H1 (cell line): ENCODE results near the gene TGFB1I1. TPM values are rescaled to one million over a fixed set of nuclear protein-coding genes. Genes with fewer than 3 reads are reported as not detected.

ENCODE experiments used
- BACH1 ChIP-seq: IDR thresholded peaks from 2 replicates; pipeline ENCODE4 v1.6.1; 2012; ENCODE audit warnings: low read length, improper control_type of control experiment
- BRCA1 ChIP-seq: IDR thresholded peaks from 2 replicates; pipeline ENCODE4 v1.6.1; 2012; ENCODE audit warnings: low read depth, low read length, improper control_type of control experiment
- EGR1 ChIP-seq: IDR thresholded peaks from 2 replicates; pipeline ENCODE4 v1.6.1; 2011; ENCODE audit warnings: low read depth, low read length, borderline replicate concordance
- FOSL1 ChIP-seq: IDR thresholded peaks from 2 replicates; pipeline ENCODE4 v1.6.1; 2011; ENCODE audit warnings: mild to moderate bottlenecking, low read depth, low read length, moderate library complexity; ENCODE audit not compliant: insufficient read depth
- POU5F1 ChIP-seq: IDR thresholded peaks from 2 replicates; pipeline ENCODE4 v1.6.1; 2011; ENCODE audit warnings: low read depth, mild to moderate bottlenecking, low read length, moderate library complexity
- RAD21 ChIP-seq, 2 experiments: IDR thresholded peaks in 1 of 2; conservative IDR thresholded peaks in 1 of 2; 2 replicates each; pipeline ENCODE4 v1.6.1; 2011; ENCODE audit warnings: low read depth in 2 of 2, low read length in 2 of 2, improper control_type of control experiment in 1 of 2, inconsistent platforms in 1 of 2, mild to moderate bottlenecking in 1 of 2, moderate library complexity in 1 of 2
- SIN3A ChIP-seq, 2 experiments: IDR thresholded peaks in 1 of 2; conservative IDR thresholded peaks in 1 of 2; 2 replicates each; pipeline ENCODE4 v1.6.1; 2011 to 2012; ENCODE audit warnings: low read length in 2 of 2, improper control_type of control experiment in 1 of 2, low read depth in 1 of 2, mild to moderate bottlenecking in 1 of 2
- SUZ12 ChIP-seq: fragments of 200-600 bp; sonication (generic); IDR thresholded peaks from 2 replicates; pipeline ENCODE4 v1.6.1; 2012; ENCODE audit warnings: mild to moderate bottlenecking, inconsistent platforms, low read length, moderate library complexity, mixed read lengths
- TBP ChIP-seq: IDR thresholded peaks from 2 replicates; pipeline ENCODE4 v1.6.1; 2011; ENCODE audit warnings: low read depth, low read length, improper control_type of control experiment
- TEAD4 ChIP-seq: IDR thresholded peaks from 2 replicates; pipeline ENCODE4 v1.6.1; 2012; ENCODE audit warnings: low read depth, low read length, inconsistent platforms, mixed read lengths
- polyA plus RNA-seq, 7 experiments: library from polyadenylated mRNA; depleted of rRNA in 3 of 7; stranded (reverse) in 5 of 7; unstranded in 2 of 7; fragments of >200 nt in 5 of 7; fragments of 200-250 nt in 2 of 7; gene quantifications; 1 replicate in 5 of 7; 2 replicates in 1 of 7; 4 replicates in 1 of 7; pipeline versions ENCODE4 v1.2.1 to v1.2.3, GENCODE V29; 2011 to 2013; ENCODE audit warnings: missing spikeins in 2 of 7, mixed read lengths in 2 of 7
- total RNA-seq: library from RNA; stranded (reverse); fragmentation: NEBNext Ultra II Directional; extraction: Animal tissue kit (Norgen Biotek cat#: 25700); gene quantifications from 2 replicates; pipeline ENCODE4 v1.2.1, GENCODE V29; 2021
- TF ChIP-seq, protein P1 (sequence below), 3 experiments: IDR thresholded peaks; 1 replicate in 2 of 3; 2 replicates in 1 of 3; pipeline versions ENCODE4 v1.5.1 to v1.6.1; 2011; ENCODE audit warnings: low read length in 3 of 3, mild to moderate bottlenecking in 3 of 3, inconsistent platforms in 2 of 3, low read depth in 1 of 3, moderate library complexity in 1 of 3; ENCODE audit not compliant: insufficient read depth in 1 of 3; ENCODE audit errors: control extremely low read depth in 1 of 3
- TF ChIP-seq, protein P2 (sequence below): IDR thresholded peaks from 2 replicates; pipeline ENCODE4 v1.6.1; 2012; ENCODE audit warnings: inconsistent platforms

Gene TGFB1I1
- total and polyA plus RNA-seq, 2 of the 8 experiments (the other 6 are each of a cell fraction or from before 2014, with no cell fraction given): 5.6 to 5.8 TPM

DNA sequence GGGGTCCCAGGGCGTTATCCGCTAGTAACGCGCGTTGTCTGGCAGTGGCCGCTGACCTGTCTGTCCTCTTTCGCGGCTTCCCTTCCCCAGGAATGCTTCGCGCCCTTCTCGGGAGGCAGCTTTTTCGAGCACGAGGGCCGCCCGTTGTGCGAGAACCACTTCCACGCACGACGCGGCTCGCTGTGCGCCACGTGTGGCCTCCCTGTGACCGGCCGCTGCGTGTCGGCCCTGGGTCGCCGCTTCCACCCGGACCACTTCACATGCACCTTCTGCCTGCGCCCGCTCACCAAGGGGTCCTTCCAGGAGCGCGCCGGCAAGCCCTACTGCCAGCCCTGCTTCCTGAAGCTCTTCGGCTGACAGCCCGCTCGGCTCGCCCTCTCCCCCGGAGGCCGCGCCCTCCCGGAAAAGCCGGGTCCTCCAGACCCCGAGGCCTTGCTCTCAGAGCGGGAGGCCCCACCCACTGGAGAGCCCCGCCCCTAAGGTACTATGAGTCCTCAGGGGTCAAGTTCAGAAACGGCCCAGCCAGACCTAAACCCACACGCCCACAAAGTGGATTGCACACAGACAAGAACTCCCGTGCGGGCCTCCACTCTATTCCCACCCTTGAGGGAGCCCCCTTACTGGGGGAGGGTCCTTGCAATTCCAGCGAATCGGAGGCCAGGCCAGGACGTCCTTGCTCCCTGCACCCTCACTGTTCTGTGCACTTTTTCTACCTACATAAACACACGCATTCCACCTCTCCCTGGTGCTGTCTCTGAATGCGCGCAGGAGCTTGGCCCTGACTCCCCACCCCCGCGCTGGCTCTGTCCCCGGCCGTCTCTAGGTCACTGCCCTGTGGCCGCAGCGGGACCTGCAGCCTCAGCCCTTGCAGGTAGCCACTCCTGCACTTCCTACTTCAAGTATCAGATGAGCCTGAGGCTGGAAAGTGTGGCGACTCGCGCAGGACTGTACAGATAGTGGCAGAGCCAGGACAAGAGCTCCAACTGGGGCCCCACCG is 5.6 kb downstream of the TGFB1I1 start (continued):
- TF ChIP-seq, protein P1, sequence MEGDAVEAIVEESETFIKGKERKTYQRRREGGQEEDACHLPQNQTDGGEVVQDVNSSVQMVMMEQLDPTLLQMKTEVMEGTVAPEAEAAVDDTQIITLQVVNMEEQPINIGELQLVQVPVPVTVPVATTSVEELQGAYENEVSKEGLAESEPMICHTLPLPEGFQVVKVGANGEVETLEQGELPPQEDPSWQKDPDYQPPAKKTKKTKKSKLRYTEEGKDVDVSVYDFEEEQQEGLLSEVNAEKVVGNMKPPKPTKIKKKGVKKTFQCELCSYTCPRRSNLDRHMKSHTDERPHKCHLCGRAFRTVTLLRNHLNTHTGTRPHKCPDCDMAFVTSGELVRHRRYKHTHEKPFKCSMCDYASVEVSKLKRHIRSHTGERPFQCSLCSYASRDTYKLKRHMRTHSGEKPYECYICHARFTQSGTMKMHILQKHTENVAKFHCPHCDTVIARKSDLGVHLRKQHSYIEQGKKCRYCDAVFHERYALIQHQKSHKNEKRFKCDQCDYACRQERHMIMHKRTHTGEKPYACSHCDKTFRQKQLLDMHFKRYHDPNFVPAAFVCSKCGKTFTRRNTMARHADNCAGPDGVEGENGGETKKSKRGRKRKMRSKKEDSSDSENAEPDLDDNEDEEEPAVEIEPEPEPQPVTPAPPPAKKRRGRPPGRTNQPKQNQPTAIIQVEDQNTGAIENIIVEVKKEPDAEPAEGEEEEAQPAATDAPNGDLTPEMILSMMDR (IDR thresholded peaks at IDR 0.05; ENCODE audit: control extremely low read depth in 1 of 3, insufficient read depth in 1 of 3, low read depth in 1 of 3, low read length in 3 of 3): peak; percentile 46 to 60 (median 57)
- TF ChIP-seq EGR1 (peak; percentile 63; the same call in 1 of the 2 replicates), RAD21 (IDR thresholded peaks at IDR 0.05 in 1 of 2, conservative IDR thresholded peaks at IDR 0.05 in 1 of 2; ENCODE audit: low read depth in 2 of 2, low read length in 2 of 2) (peak; percentile 30 to 51; a peak in 3 of 4 replicates), TEAD4 (no peak), POU5F1 (no peak), BACH1 (no peak), TBP (no peak), SUZ12 (no peak), SIN3A (conservative IDR thresholded peaks at IDR 0.05 in 1 of 2, IDR thresholded peaks at IDR 0.05 in 1 of 2; ENCODE audit: low read depth in 1 of 2, low read length in 2 of 2) (peak in 1 of 2 experiments; percentile 77; a peak in 1 of 4 replicates), BRCA1 (no peak), FOSL1 (no peak)
- TF ChIP-seq, protein P2, sequence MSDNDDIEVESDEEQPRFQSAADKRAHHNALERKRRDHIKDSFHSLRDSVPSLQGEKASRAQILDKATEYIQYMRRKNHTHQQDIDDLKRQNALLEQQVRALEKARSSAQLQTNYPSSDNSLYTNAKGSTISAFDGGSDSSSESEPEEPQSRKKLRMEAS: peak; percentile 62
